ENCODE measurements around the gene HELZ2.

- TF ChIP-seq, protein P1, sequence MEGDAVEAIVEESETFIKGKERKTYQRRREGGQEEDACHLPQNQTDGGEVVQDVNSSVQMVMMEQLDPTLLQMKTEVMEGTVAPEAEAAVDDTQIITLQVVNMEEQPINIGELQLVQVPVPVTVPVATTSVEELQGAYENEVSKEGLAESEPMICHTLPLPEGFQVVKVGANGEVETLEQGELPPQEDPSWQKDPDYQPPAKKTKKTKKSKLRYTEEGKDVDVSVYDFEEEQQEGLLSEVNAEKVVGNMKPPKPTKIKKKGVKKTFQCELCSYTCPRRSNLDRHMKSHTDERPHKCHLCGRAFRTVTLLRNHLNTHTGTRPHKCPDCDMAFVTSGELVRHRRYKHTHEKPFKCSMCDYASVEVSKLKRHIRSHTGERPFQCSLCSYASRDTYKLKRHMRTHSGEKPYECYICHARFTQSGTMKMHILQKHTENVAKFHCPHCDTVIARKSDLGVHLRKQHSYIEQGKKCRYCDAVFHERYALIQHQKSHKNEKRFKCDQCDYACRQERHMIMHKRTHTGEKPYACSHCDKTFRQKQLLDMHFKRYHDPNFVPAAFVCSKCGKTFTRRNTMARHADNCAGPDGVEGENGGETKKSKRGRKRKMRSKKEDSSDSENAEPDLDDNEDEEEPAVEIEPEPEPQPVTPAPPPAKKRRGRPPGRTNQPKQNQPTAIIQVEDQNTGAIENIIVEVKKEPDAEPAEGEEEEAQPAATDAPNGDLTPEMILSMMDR (conservative IDR thresholded peaks at IDR 0.05) = no peak
- no peak for TF ChIP-seq ZFX (IDR thresholded peaks at IDR 0.05)
Measured at GRCh38 chr20:63539441-63540370, 34.3 kb downstream of the HELZ2 start.
